ENCODE measurements around the gene C4orf50. TPM values are rescaled to one million over a fixed set of nuclear protein-coding genes. Genes with fewer than 3 reads are reported as not detected.

C4orf50 gene
- total and polyA plus RNA-seq, 11 donors = 0.05 to 0.11 TPM; not detected in 9

- WGBS, 4 donors = 47 to 54% (median 50%) methylated on average over 4 of the region's 4 CpGs
- intact Hi-C loops (cut with DNase I) = no loop called here
- Histone ChIP-seq H3K27me3 (peaks cover 35 to 90% (median 66%) of the 10 kb centered on the region in 9 donors), H3K9me3 (peaks cover 0 to 10% (median 0%) of the 10 kb centered on the region in 12 donors), H3K4me3 (no peak overlapping the region), H3K4me1 (peaks cover 0 to 16% (median 2%) of the 10 kb centered on the region in 12 donors), H3K36me3 (no peaks in the 10 kb centered on the region), H3K27ac (no peak overlapping the region)
- DNase-seq (no peak), ATAC-seq (no peak)
- no peak for TF ChIP-seq CTCF (IDR thresholded peaks at IDR 0.05)
- TF ChIP-seq POLR2A (IDR thresholded peaks at IDR 0.05) = no peak
Observed at GRCh38 chr4:5895287-5895686, 122.9 kb downstream of the C4orf50 start.

GRCh38 chr4:5894266-5894665 is 124.0 kb downstream of the C4orf50 start:
- H3K27me3 ChIP-seq = peaks cover 44 to 92% (median 76%) of the 10 kb centered on the region in 9 donors
- ATAC-seq = no peak

GRCh38 chr4:5893591-5893990 is 124.6 kb downstream of the C4orf50 start:
- TF ChIP-seq CTCF (IDR thresholded peaks at IDR 0.05) (no peak), POLR2A (IDR thresholded peaks at IDR 0.05) (no peak)
- 70 to 73% (median 71%) methylated on average over 8 of the region's 8 CpGs for WGBS, 4 donors
- intact Hi-C loops (cut with DNase I) = no loop called here
- ATAC-seq = no peak
- Histone ChIP-seq H3K4me3 (peak overlapping the region in 1 of 12 donors; percentile 22), H3K27ac (no peak overlapping the region), H3K36me3 (no peaks in the 10 kb centered on the region), H3K27me3 (peaks cover 50 to 93% (median 80%) of the 10 kb centered on the region in 9 donors), H3K9me3 (peaks cover 0 to 10% (median 0%) of the 10 kb centered on the region in 12 donors), H3K4me1 (peaks cover 0 to 28% (median 4%) of the 10 kb centered on the region in 12 donors)
- no peak for DNase-seq

More at GRCh38 chr4:5894266-5894665, 124.0 kb downstream of the C4orf50 start:
- intact Hi-C loops (cut with DNase I) = no loop called here
- no peak overlapping the region for H3K27ac ChIP-seq
- peaks cover 0 to 10% (median 0%) of the 10 kb centered on the region in 12 donors for H3K9me3 ChIP-seq
- TF ChIP-seq CTCF (IDR thresholded peaks at IDR 0.05) (no peak), POLR2A (IDR thresholded peaks at IDR 0.05) (no peak)
- no peaks in the 10 kb centered on the region for H3K36me3 ChIP-seq
- no peak for DNase-seq
- WGBS, 4 donors = 27 to 45% (median 30%) methylated on average over 4 to 7 of the region's 7 CpGs
- H3K4me3 ChIP-seq = no peak overlapping the region
- H3K4me1 ChIP-seq = peaks cover 0 to 23% (median 4%) of the 10 kb centered on the region in 12 donors

- intact Hi-C loops (cut with DNase I) = no loop called here
- ATAC-seq (peak in 3 of 4 donors; percentile 31 to 72 (median 32)), DNase-seq (peak in 1 of 5 donors; percentile 22)
- peaks cover 0 to 33% (median 6%) of the 10 kb centered on the region in 12 donors for H3K4me1 ChIP-seq
- no peak within 1 kb of the TSS for H3K27ac ChIP-seq
- peak within 1 kb of the TSS in 6 of 12 donors; percentile 17 to 38 (median 24) for H3K4me3 ChIP-seq
- WGBS, 4 donors = 4 to 14% (median 8%) methylated on average over 11 to 67 of the region's 67 CpGs
- no peak for TF ChIP-seq CTCF (IDR thresholded peaks at IDR 0.05)
- no peak for TF ChIP-seq POLR2A (IDR thresholded peaks at IDR 0.05)
- peaks cover 52 to 93% (median 80%) of the 10 kb centered on the region in 9 donors for H3K27me3 ChIP-seq
- H3K9me3 ChIP-seq = peaks cover 0 to 10% (median 0%) of the 10 kb centered on the region in 12 donors
- H3K36me3 ChIP-seq = no peaks in the 10 kb centered on the region
Observed at GRCh38 chr4:5893004-5893580, 125.1 kb downstream of the C4orf50 start, which contains the start of gene CRMP1. TSS of gene CRMP1 (minus strand) at chr4:5893086. CDS start at chr4:5892969, 117 bp downstream.

Measured in heart left ventricle (tissue), 16 donors.